ENCODE data around the gene ELOVL6. TPM values are rescaled to one million over a fixed set of nuclear protein-coding genes. Genes with fewer than 3 reads are reported as not detected.
"Not testable (repeated sequence)": the region's sequence is repeated elsewhere in the genome, so short reads cannot be mapped to it uniquely, and the experiment has no call there.

ELOVL6 gene
- total and polyA plus RNA-seq, 4 donors = 12.7 to 36.6 (median 24.6) TPM

- H3K27ac ChIP-seq (ENCODE audit: low read depth, low read length) = no peak overlapping the region
- no peaks in the 10 kb centered on the region for H3K4me1 ChIP-seq (ENCODE audit: control insufficient read depth, insufficient read depth, low read length)
- 83% methylated on average over 1 of the region's 2 CpGs for WGBS (ENCODE audit: insufficient coverage)
- no peaks in the 10 kb centered on the region for H3K36me3 ChIP-seq (ENCODE audit: control insufficient read depth, insufficient read depth, low read length)
- H3K9me3 ChIP-seq (ENCODE audit: control insufficient read depth, insufficient read depth, low read length) = no peaks in the 10 kb centered on the region
- peak in 2 of 6 donors; percentile 40 to 41 for DNase-seq (ENCODE audit: low read depth in 4 of 6, low spot score in 6 of 6)
- no peaks in the 10 kb centered on the region for H3K27me3 ChIP-seq (ENCODE audit: control insufficient read depth, insufficient read depth, low read length)
- H3K4me3 ChIP-seq (ENCODE audit: low read depth, low read length) = no peak overlapping the region
These were observed 93.8 kb downstream of the ELOVL6 start for GRCh38 chr4:110104661-110105060.

- Histone ChIP-seq H3K4me3 (ENCODE audit: low read depth, low read length) (no peak overlapping the region), H3K4me1 (ENCODE audit: control insufficient read depth, insufficient read depth, low read length) (no peaks in the 10 kb centered on the region), H3K27ac (ENCODE audit: low read depth, low read length) (no peak overlapping the region), H3K9me3 (ENCODE audit: control insufficient read depth, insufficient read depth, low read length) (no peaks in the 10 kb centered on the region), H3K27me3 (ENCODE audit: control insufficient read depth, insufficient read depth, low read length) (no peaks in the 10 kb centered on the region), H3K36me3 (ENCODE audit: control insufficient read depth, insufficient read depth, low read length) (no peaks in the 10 kb centered on the region)
- DNase-seq (ENCODE audit: low read depth in 4 of 6, low spot score in 6 of 6) = no peak
These were observed 98.8 kb downstream of the ELOVL6 start for GRCh38 chr4:110099638-110100037.

- H3K4me1 ChIP-seq (ENCODE audit: control insufficient read depth, insufficient read depth, low read length) = no peaks in the 10 kb centered on the region
- H3K9me3 ChIP-seq (ENCODE audit: control insufficient read depth, insufficient read depth, low read length) = no peaks in the 10 kb centered on the region
- H3K27ac ChIP-seq (ENCODE audit: low read depth, low read length) = no peak overlapping the region
- whole genome bisulfite sequencing (ENCODE audit: insufficient coverage) = no CpG with 5 or more reads among the region's 1 CpG
- no peak overlapping the region for H3K4me3 ChIP-seq (ENCODE audit: low read depth, low read length)
- no peak for DNase-seq (ENCODE audit: low read depth in 4 of 6, low spot score in 6 of 6)
- H3K27me3 ChIP-seq (ENCODE audit: control insufficient read depth, insufficient read depth, low read length) = no peaks in the 10 kb centered on the region
- no peaks in the 10 kb centered on the region for H3K36me3 ChIP-seq (ENCODE audit: control insufficient read depth, insufficient read depth, low read length)
These were observed 102.0 kb downstream of the ELOVL6 start for GRCh38 chr4:110096405-110096804.

GRCh38 chr4:110092646-110093045 is 105.8 kb downstream of the ELOVL6 start:
- WGBS (ENCODE audit: insufficient coverage) = 100% methylated on average over 1 of the region's 4 CpGs
- H3K4me1 ChIP-seq (ENCODE audit: control insufficient read depth, insufficient read depth, low read length) = no peaks in the 10 kb centered on the region

GRCh38 chr4:110091434-110092140 is 106.8 kb downstream of the ELOVL6 start:
- no peak overlapping the region for H3K4me3 ChIP-seq (ENCODE audit: low read depth, low read length)

More at GRCh38 chr4:110092646-110093045, 105.8 kb downstream of the ELOVL6 start:
- no peak overlapping the region for H3K4me3 ChIP-seq (ENCODE audit: low read depth, low read length)
- no peaks in the 10 kb centered on the region for H3K36me3 ChIP-seq (ENCODE audit: control insufficient read depth, insufficient read depth, low read length)
- no peak overlapping the region for H3K27ac ChIP-seq (ENCODE audit: low read depth, low read length)
- H3K9me3 ChIP-seq (ENCODE audit: control insufficient read depth, insufficient read depth, low read length) = no peaks in the 10 kb centered on the region
- H3K27me3 ChIP-seq (ENCODE audit: control insufficient read depth, insufficient read depth, low read length) = no peaks in the 10 kb centered on the region
- DNase-seq (ENCODE audit: low read depth in 4 of 6, low spot score in 6 of 6) = no peak

GRCh38 chr4:110088670-110089069 is 109.7 kb downstream of the ELOVL6 start:
- DNase-seq (ENCODE audit: low read depth in 4 of 6, low spot score in 6 of 6) = no peak
- Histone ChIP-seq H3K4me1 (ENCODE audit: control insufficient read depth, insufficient read depth, low read length) (no peaks in the 10 kb centered on the region), H3K27me3 (ENCODE audit: control insufficient read depth, insufficient read depth, low read length) (no peaks in the 10 kb centered on the region), H3K4me3 (ENCODE audit: low read depth, low read length) (no peak overlapping the region), H3K9me3 (ENCODE audit: control insufficient read depth, insufficient read depth, low read length) (no peaks in the 10 kb centered on the region), H3K27ac (ENCODE audit: low read depth, low read length) (no peak overlapping the region), H3K36me3 (ENCODE audit: control insufficient read depth, insufficient read depth, low read length) (no peaks in the 10 kb centered on the region)
- WGBS (ENCODE audit: insufficient coverage) = 88% methylated on average over 1 of the region's 4 CpGs

More at GRCh38 chr4:110091434-110092140, 106.8 kb downstream of the ELOVL6 start:
- Histone ChIP-seq H3K4me1 (ENCODE audit: control insufficient read depth, insufficient read depth, low read length) (no peaks in the 10 kb centered on the region), H3K9me3 (ENCODE audit: control insufficient read depth, insufficient read depth, low read length) (no peaks in the 10 kb centered on the region), H3K27ac (ENCODE audit: low read depth, low read length) (no peak overlapping the region), H3K36me3 (ENCODE audit: control insufficient read depth, insufficient read depth, low read length) (no peaks in the 10 kb centered on the region), H3K27me3 (ENCODE audit: control insufficient read depth, insufficient read depth, low read length) (no peaks in the 10 kb centered on the region)
- 50% methylated on average over 1 of the region's 6 CpGs for WGBS (ENCODE audit: insufficient coverage)
- no peak for DNase-seq (ENCODE audit: low read depth in 4 of 6, low spot score in 6 of 6)

GRCh38 chr4:110087070-110087708 is 111.2 kb downstream of the ELOVL6 start:
- Histone ChIP-seq H3K27me3 (ENCODE audit: control insufficient read depth, insufficient read depth, low read length) (no peaks in the 10 kb centered on the region), H3K4me1 (ENCODE audit: control insufficient read depth, insufficient read depth, low read length) (no peaks in the 10 kb centered on the region), H3K4me3 (ENCODE audit: low read depth, low read length) (no peak overlapping the region), H3K9me3 (ENCODE audit: control insufficient read depth, insufficient read depth, low read length) (no peaks in the 10 kb centered on the region), H3K36me3 (ENCODE audit: control insufficient read depth, insufficient read depth, low read length) (no peaks in the 10 kb centered on the region), H3K27ac (ENCODE audit: low read depth, low read length) (peak overlapping the region; percentile 49)
- peak; percentile 43 to 91 (median 59) for DNase-seq (ENCODE audit: low read depth in 4 of 6, low spot score in 6 of 6)
- no CpG with 5 or more reads among the region's 4 CpGs for WGBS (ENCODE audit: insufficient coverage)

- Histone ChIP-seq H3K27ac (ENCODE audit: low read depth, low read length) (no peak overlapping the region), H3K27me3 (ENCODE audit: control insufficient read depth, insufficient read depth, low read length) (no peaks in the 10 kb centered on the region), H3K36me3 (ENCODE audit: control insufficient read depth, insufficient read depth, low read length) (no peaks in the 10 kb centered on the region), H3K9me3 (ENCODE audit: control insufficient read depth, insufficient read depth, low read length) (no peaks in the 10 kb centered on the region), H3K4me3 (ENCODE audit: low read depth, low read length) (no peak overlapping the region), H3K4me1 (ENCODE audit: control insufficient read depth, insufficient read depth, low read length) (no peaks in the 10 kb centered on the region)
- no peak for DNase-seq (ENCODE audit: low read depth in 4 of 6, low spot score in 6 of 6)
- 100% methylated on average over 1 of the region's 1 CpG for WGBS (ENCODE audit: insufficient coverage)
These were observed 113.3 kb downstream of the ELOVL6 start for GRCh38 chr4:110085131-110085530.

GRCh38 chr4:110084154-110084553 is 114.3 kb downstream of the ELOVL6 start:
- WGBS (ENCODE audit: insufficient coverage) = no CpG with 5 or more reads among the region's 3 CpGs
- Histone ChIP-seq H3K9me3 (ENCODE audit: control insufficient read depth, insufficient read depth, low read length) (no peaks in the 10 kb centered on the region), H3K27me3 (ENCODE audit: control insufficient read depth, insufficient read depth, low read length) (no peaks in the 10 kb centered on the region), H3K4me1 (ENCODE audit: control insufficient read depth, insufficient read depth, low read length) (no peaks in the 10 kb centered on the region), H3K4me3 (ENCODE audit: low read depth, low read length) (no peak overlapping the region), H3K27ac (ENCODE audit: low read depth, low read length) (no peak overlapping the region), H3K36me3 (ENCODE audit: control insufficient read depth, insufficient read depth, low read length) (no peaks in the 10 kb centered on the region)
- DNase-seq (ENCODE audit: low read depth in 4 of 6, low spot score in 6 of 6) = no peak

GRCh38 chr4:110078148-110078547 is 120.3 kb downstream of the ELOVL6 start:
- H3K27ac ChIP-seq (ENCODE audit: low read depth, low read length); DNase-seq (ENCODE audit: low read depth in 4 of 6, low spot score in 6 of 6); H3K9me3 ChIP-seq (ENCODE audit: control insufficient read depth, insufficient read depth, low read length); H3K4me3 ChIP-seq (ENCODE audit: low read depth, low read length); H3K36me3 ChIP-seq (ENCODE audit: control insufficient read depth, insufficient read depth, low read length); H3K27me3 ChIP-seq (ENCODE audit: control insufficient read depth, insufficient read depth, low read length); H3K4me1 ChIP-seq (ENCODE audit: control insufficient read depth, insufficient read depth, low read length): not testable (repeated sequence)
- no CpG with 5 or more reads among the region's 2 CpGs for WGBS (ENCODE audit: insufficient coverage)

Measured in spinal cord (tissue), 10 donors.